Hematopoietic multipotent progenitor cell treated with erythropoietin and hydrocortisone succinate and interleukin-3 and kit ligand, for 8 days (in vitro differentiated cells): ENCODE results near the gene LDHA.

ENCODE experiments used
- DNase-seq: peaks from one replicate; pipeline ENCODE4 v3.0.0-alpha.2; 2015

Gene LDHA

GRCh38 chr11:18394275-18394927 is at the start of gene LDHA:
LDHA (plus strand) TSS chr11:18394563; CDS start chr11:18396843, 2,280 bp downstream.
- DNase-seq = peak; percentile 94

GRCh38 chr11:18347471-18348125 is 46.8 kb upstream of the LDHA start:
- no peak for DNase-seq

- no peak for DNase-seq
Measured at GRCh38 chr11:18352581-18352980, 41.8 kb upstream of the LDHA start.

- no peak for DNase-seq
Measured at GRCh38 chr11:18358646-18359045, 35.7 kb upstream of the LDHA start.

- no peak for DNase-seq
Measured at GRCh38 chr11:18361154-18361553, 33.2 kb upstream of the LDHA start.

- DNase-seq = no peak
Measured at GRCh38 chr11:18364495-18365073, 29.8 kb upstream of the LDHA start.

GRCh38 chr11:18365741-18366140 is 28.6 kb upstream of the LDHA start:
- DNase-seq = peak; percentile 32

- DNase-seq = no peak
Measured at GRCh38 chr11:18366286-18366685, 28.1 kb upstream of the LDHA start.

GRCh38 chr11:18367431-18367830 is 26.9 kb upstream of the LDHA start:
- DNase-seq = no peak

- no peak for DNase-seq
Measured at GRCh38 chr11:18368221-18368620, 26.1 kb upstream of the LDHA start.

GRCh38 chr11:18369398-18369797 is 25.0 kb upstream of the LDHA start:
- DNase-seq = no peak

GRCh38 chr11:18371279-18371678 is 23.1 kb upstream of the LDHA start:
- DNase-seq = peak; percentile 38

- DNase-seq = no peak
Measured at GRCh38 chr11:18372201-18372600, 22.2 kb upstream of the LDHA start.

GRCh38 chr11:18374956-18375355 is 19.4 kb upstream of the LDHA start:
- DNase-seq = no peak

GRCh38 chr11:18375941-18376340 is 18.4 kb upstream of the LDHA start:
- DNase-seq = no peak

GRCh38 chr11:18379201-18379600 is 15.2 kb upstream of the LDHA start:
- DNase-seq = no peak

GRCh38 chr11:18383388-18384156 is 10.8 kb upstream of the LDHA start:
- peak; percentile 76 for DNase-seq

- peak; percentile 59 for DNase-seq
Measured at GRCh38 chr11:18384157-18384641, 10.2 kb upstream of the LDHA start.

- no peak for DNase-seq
Measured at GRCh38 chr11:18390088-18390487, 4.3 kb upstream of the LDHA start.

GRCh38 chr11:18392434-18393321 is 1.7 kb upstream of the LDHA start:
- DNase-seq = no peak

GRCh38 chr11:18393581-18394274 is 635 bp upstream of the LDHA start:
- DNase-seq = peak; percentile 54
